Measurements from ENCODE around the gene IQSEC3. TPM values are rescaled to one million over a fixed set of nuclear protein-coding genes. Genes with fewer than 3 reads are reported as not detected.

IQSEC3 gene
- total RNA-seq, 2 donors from 2014 or later: 0.78 to 1.6 TPM

GRCh38 chr12:162467-163307, 96.1 kb downstream of the IQSEC3 start:
- peak; percentile 30 for ATAC-seq
- Histone ChIP-seq H3K27ac (no peak overlapping the region), H3K36me3 (replicated peaks in 1 of 2; ENCODE audit: insufficient read depth in 1 of 2, low read depth in 2 of 2) (no peaks in the 10 kb centered on the region), H3K4me3 (no peak overlapping the region), H3K4me1 (no peaks in the 10 kb centered on the region), H3K9me3 (no peaks in the 10 kb centered on the region), H3K27me3 (peaks cover 0 to 5% of the 10 kb centered on the region in 2 donors)
- TF ChIP-seq POLR2A (IDR thresholded peaks at IDR 0.05): no peak
- TF ChIP-seq CTCF (IDR thresholded peaks at IDR 0.05): no peak
- 56 to 60% methylated on average over 17 to 18 of the region's 18 CpGs for WGBS, 2 donors
- no peak for DNase-seq
- intact Hi-C loops (cut with DNase I): no loop called here

GRCh38 chr12:163406-163986, 96.9 kb downstream of the IQSEC3 start:
- Histone ChIP-seq H3K27ac (no peak overlapping the region), H3K36me3 (replicated peaks in 1 of 2; ENCODE audit: insufficient read depth in 1 of 2, low read depth in 2 of 2) (no peaks in the 10 kb centered on the region), H3K4me3 (no peak overlapping the region), H3K9me3 (no peaks in the 10 kb centered on the region), H3K4me1 (no peaks in the 10 kb centered on the region), H3K27me3 (peaks cover 0 to 5% of the 10 kb centered on the region in 2 donors)
- DNase-seq (no peak), ATAC-seq (no peak)
- TF ChIP-seq POLR2A (IDR thresholded peaks at IDR 0.05): no peak
- TF ChIP-seq CTCF (IDR thresholded peaks at IDR 0.05): no peak
- WGBS, 2 donors: 78 to 82% methylated on average over 7 to 25 of the region's 26 CpGs
- intact Hi-C loops (cut with DNase I): no loop called here

GRCh38 chr12:164207-164606, 97.6 kb downstream of the IQSEC3 start:
- H3K27ac ChIP-seq: no peak overlapping the region
- no peaks in the 10 kb centered on the region for H3K36me3 ChIP-seq (replicated peaks in 1 of 2; ENCODE audit: insufficient read depth in 1 of 2, low read depth in 2 of 2)
- peaks cover 0 to 5% of the 10 kb centered on the region in 2 donors for H3K27me3 ChIP-seq
- TF ChIP-seq CTCF (IDR thresholded peaks at IDR 0.05): no peak
- no peak for TF ChIP-seq POLR2A (IDR thresholded peaks at IDR 0.05)
- ATAC-seq: no peak
- intact Hi-C loops (cut with DNase I): no loop called here
- WGBS, 2 donors: 57 to 74% methylated on average over 7 of the region's 7 CpGs
- no peaks in the 10 kb centered on the region for H3K4me1 ChIP-seq
- no peaks in the 10 kb centered on the region for H3K9me3 ChIP-seq
- DNase-seq: no peak
- no peak overlapping the region for H3K4me3 ChIP-seq

GRCh38 chr12:165862-166368, 99.3 kb downstream of the IQSEC3 start:
- no peaks in the 10 kb centered on the region for H3K4me1 ChIP-seq
- ATAC-seq (no peak), DNase-seq (no peak)
- no peak overlapping the region for H3K4me3 ChIP-seq
- intact Hi-C loops (cut with DNase I): no loop called here
- WGBS, 2 donors: 83 to 86% methylated on average over 11 to 15 of the region's 15 CpGs
- no peak overlapping the region for H3K27ac ChIP-seq
- no peaks in the 10 kb centered on the region for H3K9me3 ChIP-seq
- H3K27me3 ChIP-seq: peaks cover 0 to 5% of the 10 kb centered on the region in 2 donors
- TF ChIP-seq POLR2A (IDR thresholded peaks at IDR 0.05) (no peak), CTCF (IDR thresholded peaks at IDR 0.05) (no peak)
- no peaks in the 10 kb centered on the region for H3K36me3 ChIP-seq (replicated peaks in 1 of 2; ENCODE audit: insufficient read depth in 1 of 2, low read depth in 2 of 2)

All from body of pancreas (tissue), 4 donors.